HPDE6-E6E7 (cell line): ENCODE measurements around the gene DYNC1LI2.
A peak's percentile ranks its signal among the peaks of the same experiment; 100 is the strongest.

Experiments
- DNase-seq: peaks from one replicate; pipeline ENCODE4 v3.0.0; 2011; ENCODE audit warnings: missing footprints; ENCODE audit errors: extremely low spot score

DYNC1LI2 gene

GRCh38 chr16:66740010-66740409 lies 11.4 kb downstream of the DYNC1LI2 start:
- DNase-seq = peak; percentile 57

DNA sequence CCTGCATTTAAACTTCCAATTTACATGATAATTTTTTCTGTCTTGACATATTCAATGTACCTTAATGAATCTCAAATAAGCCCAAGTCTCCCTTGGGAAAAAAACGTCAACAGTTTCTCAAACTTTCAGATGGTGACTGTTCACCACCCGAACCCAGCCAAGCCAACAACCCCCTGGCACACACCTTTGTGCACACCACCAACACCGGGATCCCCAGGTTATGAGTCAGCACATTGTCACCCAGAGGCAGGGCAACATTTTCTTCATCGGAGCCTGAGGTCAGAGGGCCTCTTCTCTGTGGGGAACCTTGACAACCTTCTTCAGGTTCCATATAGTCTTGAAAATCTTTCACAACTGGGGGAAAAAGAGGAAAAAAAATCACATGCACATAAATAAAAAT lies 15.5 kb downstream of the DYNC1LI2 start:
- no peak for DNase-seq

DNA sequence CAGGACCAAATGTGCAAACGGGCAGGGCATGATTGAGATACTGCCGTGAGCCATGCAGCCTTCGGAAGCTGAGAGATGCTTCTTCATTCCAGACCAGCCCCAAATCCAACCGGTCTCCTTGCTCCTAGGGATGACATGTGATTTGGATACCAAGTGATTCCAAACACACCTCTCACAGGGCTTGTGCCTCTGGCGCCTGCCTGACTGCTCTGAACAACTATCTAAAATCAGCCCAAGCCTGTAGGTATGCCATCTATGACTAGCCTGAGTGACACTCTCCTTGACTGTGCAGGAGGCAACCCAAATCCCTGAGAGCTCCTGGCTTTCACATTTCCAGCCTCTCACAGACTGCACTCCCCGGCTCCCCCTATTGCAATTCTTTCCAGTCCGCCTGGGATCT lies 20.3 kb downstream of the DYNC1LI2 start:
- DNase-seq = no peak

DNA sequence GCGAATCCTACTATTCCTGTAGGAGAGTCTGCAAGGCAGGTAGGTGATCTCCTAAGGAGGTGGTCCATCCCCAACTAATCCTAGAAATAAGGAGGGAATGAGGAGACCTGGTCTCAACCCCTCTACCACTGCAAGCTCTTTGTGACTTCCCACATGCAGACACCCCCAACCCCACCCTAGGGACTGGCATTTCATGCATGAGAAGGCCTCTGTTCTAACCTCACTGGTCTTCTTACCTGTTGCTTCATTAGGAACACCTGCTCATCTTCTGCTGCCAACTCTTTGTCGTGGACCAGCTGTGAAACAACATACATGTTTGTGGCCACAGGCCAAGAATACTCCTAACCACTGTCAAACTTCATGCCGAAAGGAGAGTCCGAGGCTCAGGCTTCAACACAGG lies 22.6 kb downstream of the DYNC1LI2 start:
- no peak for DNase-seq

DNA sequence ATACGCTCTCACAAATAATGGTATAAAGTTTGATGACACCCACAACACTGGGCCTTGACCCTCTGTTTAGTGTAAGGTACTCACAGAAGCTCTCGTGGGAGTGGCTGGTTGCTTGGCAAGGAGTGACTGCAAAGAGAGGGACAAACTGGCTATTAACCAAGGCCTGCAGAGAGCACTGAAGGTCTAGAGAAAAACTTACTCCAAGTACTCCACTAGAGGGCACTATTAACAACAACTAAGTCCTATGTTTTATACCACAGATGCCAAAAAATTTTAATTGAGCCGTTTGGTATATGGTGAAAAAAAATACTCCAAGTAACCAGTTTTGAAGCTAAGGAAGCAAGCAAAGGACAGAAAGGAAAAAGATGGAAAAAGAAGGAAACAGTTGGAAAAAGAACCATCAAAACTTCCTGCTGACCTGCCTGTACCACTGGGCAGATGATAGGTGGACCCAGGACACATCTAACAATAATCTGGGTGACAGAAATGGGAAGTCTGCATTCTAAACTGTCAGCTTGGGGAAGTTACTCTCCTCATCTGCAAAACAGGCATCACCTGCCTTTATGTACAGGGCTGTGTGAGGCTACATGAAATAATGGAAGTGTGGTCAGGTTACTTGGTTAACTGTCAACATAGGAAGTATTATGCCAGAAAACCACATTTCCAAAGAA lies 23.2 kb downstream of the DYNC1LI2 start:
- no peak for DNase-seq

GRCh38 chr16:66720766-66721165 lies 30.6 kb downstream of the DYNC1LI2 start:
- DNase-seq = no peak

DNA sequence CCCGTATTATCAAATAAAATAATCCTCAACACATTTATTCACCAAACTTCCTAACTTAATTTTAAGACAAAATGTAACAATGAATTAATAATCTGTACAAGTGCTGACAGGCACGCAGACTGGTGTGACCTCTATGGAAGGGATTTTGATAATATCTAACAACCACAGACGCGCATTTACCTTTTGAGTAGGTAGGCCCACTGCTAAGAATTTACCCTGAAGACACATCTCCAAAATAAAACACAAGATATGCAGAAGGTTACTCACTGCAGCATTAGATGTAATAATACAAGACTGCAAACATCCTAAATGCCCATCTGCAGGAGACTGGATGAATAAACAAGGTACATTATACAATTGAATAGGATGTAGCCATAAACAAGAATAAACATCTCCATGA lies 32.2 kb downstream of the DYNC1LI2 start:
- no peak for DNase-seq

DNA sequence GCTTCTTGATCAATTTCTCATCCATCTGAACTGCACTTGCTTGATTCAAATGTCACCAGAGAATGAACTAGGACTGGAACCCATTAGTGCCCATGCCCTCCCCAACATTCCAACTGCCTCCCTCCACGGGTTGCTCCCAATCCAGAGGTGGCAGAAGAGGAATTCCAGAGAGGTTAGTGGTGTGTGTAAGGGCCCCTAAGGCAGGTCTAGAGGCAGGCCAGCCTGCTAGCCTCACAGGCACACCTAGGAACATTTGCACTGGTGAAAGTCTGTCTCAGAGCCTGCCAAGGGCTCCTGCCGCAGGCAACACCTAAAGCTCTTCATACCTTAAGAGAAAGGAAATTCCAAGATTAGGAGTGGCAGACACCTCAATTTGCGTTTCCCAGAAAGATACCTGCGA lies 33.6 kb downstream of the DYNC1LI2 start:
- DNase-seq = no peak

GRCh38 chr16:66717112-66717675 lies 34.2 kb downstream of the DYNC1LI2 start:
- no peak for DNase-seq

DNA sequence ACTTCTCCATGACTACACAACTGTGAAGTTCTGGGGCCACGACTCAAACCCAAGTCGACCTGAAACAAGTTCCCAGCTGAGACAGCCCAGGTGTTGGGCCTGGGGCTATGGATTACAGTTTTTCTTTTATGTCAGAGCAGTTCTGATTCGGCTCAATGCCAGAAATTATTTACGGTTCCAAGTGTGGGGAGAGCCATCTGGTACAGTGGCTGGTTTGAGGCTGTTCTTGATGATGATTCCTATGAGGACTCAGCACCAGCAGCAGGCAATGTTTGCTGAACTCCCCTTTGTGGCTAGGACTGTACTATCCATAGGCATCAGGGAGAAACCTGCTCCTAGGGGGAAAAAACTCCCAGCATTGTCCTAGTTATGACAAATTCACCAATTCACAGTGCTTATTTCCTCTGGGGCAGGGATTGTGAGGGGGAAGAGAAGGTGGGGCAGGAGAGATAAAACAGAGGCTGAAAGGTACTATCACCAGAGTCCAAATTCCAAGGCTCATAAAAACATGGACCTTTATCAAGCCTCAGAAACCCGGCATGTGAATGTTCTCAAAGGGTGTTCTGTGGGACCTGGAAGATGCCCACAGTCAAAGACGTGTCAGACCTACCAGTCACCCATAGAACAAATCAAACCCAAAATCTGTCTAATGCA lies 36.6 kb downstream of the DYNC1LI2 start:
- DNase-seq = no peak

GRCh38 chr16:66714062-66714461 lies 37.3 kb downstream of the DYNC1LI2 start:
- DNase-seq = no peak

DNA sequence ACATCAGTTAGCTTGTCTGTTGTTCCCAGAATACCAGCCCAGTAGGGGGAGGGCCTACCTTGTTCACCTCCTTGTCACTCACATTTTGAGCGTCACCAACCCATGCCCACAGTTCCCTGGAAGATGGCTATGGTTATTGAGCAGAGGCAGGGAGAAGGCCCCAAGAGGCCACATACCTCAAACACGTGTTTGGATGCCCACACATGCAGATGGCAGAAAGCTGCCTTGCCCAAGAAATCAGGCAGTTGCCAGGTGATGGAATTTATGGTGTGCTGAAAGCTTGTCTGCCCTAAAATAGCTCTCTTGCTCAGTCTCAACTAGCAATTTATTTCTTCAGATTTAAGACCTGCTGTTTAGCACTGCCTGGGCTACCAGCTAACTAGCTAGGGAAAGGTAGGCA lies 38.3 kb downstream of the DYNC1LI2 start:
- DNase-seq = no peak

DNA sequence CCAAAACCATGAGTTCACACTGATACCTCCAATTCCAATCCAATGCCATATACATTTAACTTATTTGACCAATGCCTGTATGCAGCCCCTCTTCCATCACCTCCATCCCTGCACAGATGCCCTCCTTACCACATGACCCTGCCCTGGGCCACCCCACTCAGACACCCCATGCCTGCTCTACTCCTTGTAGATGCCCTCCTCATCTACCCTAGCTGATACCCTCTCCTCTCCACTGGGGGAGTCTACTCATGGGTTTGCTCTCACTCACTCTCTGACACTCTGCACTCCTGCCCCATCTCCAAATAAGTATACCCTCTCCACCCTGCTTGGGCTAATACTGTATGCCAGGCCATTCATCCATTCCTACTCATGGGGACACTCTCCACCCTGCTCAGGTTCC lies 38.9 kb downstream of the DYNC1LI2 start:
- DNase-seq = no peak

DNA sequence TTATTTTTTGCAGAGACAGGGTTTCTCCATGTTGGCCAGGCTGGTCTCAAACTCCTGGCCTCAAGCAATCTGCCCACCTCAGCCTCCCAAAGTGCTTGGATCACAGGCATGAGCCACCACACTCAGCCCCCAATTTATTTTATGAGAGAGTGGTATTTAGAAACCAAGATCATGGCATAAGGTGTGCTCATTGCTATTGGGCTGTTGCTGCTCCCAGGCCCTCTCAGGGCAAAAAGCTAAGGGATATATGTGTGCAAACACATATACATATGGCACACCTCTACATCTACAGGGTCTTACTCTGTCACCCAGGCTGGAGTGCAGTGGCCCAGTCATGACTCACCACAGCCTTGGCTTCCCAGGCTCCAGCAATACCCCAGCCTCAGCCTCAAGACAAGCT lies 39.8 kb downstream of the DYNC1LI2 start:
- no peak for DNase-seq

GRCh38 chr16:66706506-66706880 lies 44.9 kb downstream of the DYNC1LI2 start:
- DNase-seq = no peak

DNA sequence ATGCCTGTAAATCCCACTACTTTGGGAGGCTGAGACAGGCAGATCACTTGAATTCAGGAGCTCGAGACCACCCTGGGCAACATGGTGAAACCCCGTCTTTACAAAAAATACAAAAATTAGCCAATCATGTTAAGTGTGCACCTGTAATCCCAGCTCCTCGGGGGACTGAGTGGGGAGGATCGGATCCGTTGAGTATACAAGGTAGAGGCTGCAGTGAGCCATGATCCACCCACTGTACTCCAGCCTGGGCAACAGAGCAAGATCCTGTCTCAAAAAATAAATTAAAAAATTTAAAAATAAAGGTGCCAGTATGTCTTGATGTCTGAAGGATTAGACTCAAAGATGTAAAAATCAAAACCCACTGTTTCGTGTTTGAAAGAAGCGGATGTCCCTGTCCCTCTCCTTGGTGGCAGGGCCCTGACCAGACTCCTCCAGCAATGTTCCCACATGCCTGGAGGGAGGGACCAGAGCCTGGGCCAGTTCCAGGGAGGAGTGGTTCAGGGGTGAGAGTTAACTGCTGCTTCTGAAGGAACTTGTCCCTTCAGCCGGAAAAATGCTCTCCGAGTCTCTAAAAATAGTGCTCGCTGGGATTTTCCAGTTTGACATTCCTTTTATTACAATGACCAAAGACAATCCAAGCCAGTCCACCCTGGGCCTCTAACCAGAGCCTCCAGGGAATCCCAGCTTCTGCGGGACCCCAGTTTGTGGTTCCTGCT lies 45.5 kb downstream of the DYNC1LI2 start:
- no peak for DNase-seq

GRCh38 chr16:66703406-66704215 lies 47.8 kb downstream of the DYNC1LI2 start:
- no peak for DNase-seq

DNA sequence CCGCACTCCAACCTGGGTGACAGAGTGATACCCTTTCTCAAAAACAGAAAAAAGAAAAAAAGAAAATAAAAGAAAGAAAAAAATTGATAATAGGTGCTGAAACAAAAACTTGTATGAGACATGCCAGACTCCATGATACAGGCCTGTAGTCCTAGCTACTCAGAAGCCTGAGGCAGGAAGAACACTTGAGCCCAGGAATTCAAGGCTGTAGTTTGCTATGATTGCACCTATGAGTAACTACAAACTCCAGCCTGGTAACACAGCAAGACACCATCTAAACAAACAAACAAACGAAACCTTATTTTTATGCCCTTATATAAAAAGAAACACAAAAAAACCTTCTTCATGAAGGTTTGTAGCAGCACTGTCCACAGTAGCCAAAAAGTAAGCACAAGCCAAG lies 49.9 kb downstream of the DYNC1LI2 start:
- no peak for DNase-seq

- no peak for DNase-seq
These were observed 50.4 kb downstream of the DYNC1LI2 start for GRCh38 chr16:66701026-66701425.

DNA sequence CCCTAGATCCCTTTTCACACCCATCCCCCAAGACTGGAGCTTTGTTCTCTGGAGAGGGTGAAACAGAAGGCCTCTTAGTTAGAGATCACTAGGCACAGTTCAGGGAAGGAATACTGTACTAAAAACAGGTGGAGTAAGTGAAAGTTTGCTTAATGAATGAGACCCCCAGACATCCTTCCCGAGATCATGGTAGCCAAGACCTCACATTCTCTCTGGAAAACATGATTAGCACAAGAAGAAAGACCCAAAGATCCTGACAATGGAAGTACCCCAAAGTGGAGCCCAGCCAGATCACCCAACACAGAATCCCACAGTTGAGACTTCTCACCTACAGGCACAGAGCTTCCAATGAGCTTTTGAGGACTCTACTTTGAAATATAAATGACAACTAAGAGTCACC lies 51.5 kb downstream of the DYNC1LI2 start:
- no peak for DNase-seq

GRCh38 chr16:66698046-66698445 lies 53.4 kb downstream of the DYNC1LI2 start:
- DNase-seq = no peak
